IPS-NIHi7 (cell line): ENCODE results near the gene SUSD5.
"Not testable (repeated sequence)": the region's sequence is repeated elsewhere in the genome, so short reads cannot be mapped to it uniquely, and the experiment has no call there.

Source experiments
- DNase-seq: peaks from one replicate; pipeline ENCODE4 v3.0.0; 2012; ENCODE audit warnings: mixed read lengths; ENCODE audit errors: extremely low spot score

The SUSD5 gene

GRCh38 chr3:33152363-33153360 is 65.9 kb downstream of the SUSD5 start:
- no peak for DNase-seq

GRCh38 chr3:33149342-33149741 is 69.3 kb downstream of the SUSD5 start:
- no peak for DNase-seq

GRCh38 chr3:33146791-33147445 is 71.7 kb downstream of the SUSD5 start:
- no peak for DNase-seq

- DNase-seq: no peak
Observed at GRCh38 chr3:33145901-33146580, 72.6 kb downstream of the SUSD5 start.

GRCh38 chr3:33145221-33145900 is 73.2 kb downstream of the SUSD5 start:
- DNase-seq: no peak

GRCh38 chr3:33144433-33144832 is 74.2 kb downstream of the SUSD5 start:
- peak; percentile 89 for DNase-seq

GRCh38 chr3:33141006-33141405 is 77.6 kb downstream of the SUSD5 start:
- no peak for DNase-seq

- DNase-seq: no peak
Observed at GRCh38 chr3:33139996-33140395, 78.6 kb downstream of the SUSD5 start.

- not testable (repeated sequence) for DNase-seq
Observed at GRCh38 chr3:33139006-33139623, 79.5 kb downstream of the SUSD5 start.

GRCh38 chr3:33137691-33138090 is 80.9 kb downstream of the SUSD5 start:
- no peak for DNase-seq

GRCh38 chr3:33134026-33134625 is 84.5 kb downstream of the SUSD5 start:
- DNase-seq: no peak

GRCh38 chr3:33132019-33132360 is 86.6 kb downstream of the SUSD5 start:
- DNase-seq: no peak

GRCh38 chr3:33131331-33132018 is 87.1 kb downstream of the SUSD5 start:
- DNase-seq: peak; percentile 88

- no peak for DNase-seq
Observed at GRCh38 chr3:33130144-33130543, 88.5 kb downstream of the SUSD5 start.

GRCh38 chr3:33128706-33129105 is 89.9 kb downstream of the SUSD5 start:
- DNase-seq: peak; percentile 27

GRCh38 chr3:33125840-33126239 is 92.8 kb downstream of the SUSD5 start:
- no peak for DNase-seq

GRCh38 chr3:33124638-33125037 is 94.0 kb downstream of the SUSD5 start:
- no peak for DNase-seq

GRCh38 chr3:33122991-33123390 is 95.6 kb downstream of the SUSD5 start:
- DNase-seq: no peak

- DNase-seq: no peak
Observed at GRCh38 chr3:33119891-33120290, 98.7 kb downstream of the SUSD5 start.

GRCh38 chr3:33117461-33117860 is 101.1 kb downstream of the SUSD5 start:
- no peak for DNase-seq
